Panc1 (cell line): ENCODE measurements around the gene SLC9A4.

Experiments used
- SIN3A ChIP-seq: IDR thresholded peaks from 2 replicates; pipeline ENCODE4 v1.6.1; 2012; ENCODE audit warnings: low read depth, mild to moderate bottlenecking, low read length, moderate library complexity, borderline replicate concordance; ENCODE audit not compliant: insufficient read depth
- TF ChIP-seq, protein P1 (sequence below): fragments of 450-650 bp; IDR thresholded peaks from 2 replicates; pipeline ENCODE4 v1.5.1; 2017; ENCODE audit warnings: mild to moderate bottlenecking

GRCh38 chr2:102489646-102490045, 16.6 kb downstream of the SLC9A4 start:
- no peak for TF ChIP-seq SIN3A
- TF ChIP-seq, protein P1, sequence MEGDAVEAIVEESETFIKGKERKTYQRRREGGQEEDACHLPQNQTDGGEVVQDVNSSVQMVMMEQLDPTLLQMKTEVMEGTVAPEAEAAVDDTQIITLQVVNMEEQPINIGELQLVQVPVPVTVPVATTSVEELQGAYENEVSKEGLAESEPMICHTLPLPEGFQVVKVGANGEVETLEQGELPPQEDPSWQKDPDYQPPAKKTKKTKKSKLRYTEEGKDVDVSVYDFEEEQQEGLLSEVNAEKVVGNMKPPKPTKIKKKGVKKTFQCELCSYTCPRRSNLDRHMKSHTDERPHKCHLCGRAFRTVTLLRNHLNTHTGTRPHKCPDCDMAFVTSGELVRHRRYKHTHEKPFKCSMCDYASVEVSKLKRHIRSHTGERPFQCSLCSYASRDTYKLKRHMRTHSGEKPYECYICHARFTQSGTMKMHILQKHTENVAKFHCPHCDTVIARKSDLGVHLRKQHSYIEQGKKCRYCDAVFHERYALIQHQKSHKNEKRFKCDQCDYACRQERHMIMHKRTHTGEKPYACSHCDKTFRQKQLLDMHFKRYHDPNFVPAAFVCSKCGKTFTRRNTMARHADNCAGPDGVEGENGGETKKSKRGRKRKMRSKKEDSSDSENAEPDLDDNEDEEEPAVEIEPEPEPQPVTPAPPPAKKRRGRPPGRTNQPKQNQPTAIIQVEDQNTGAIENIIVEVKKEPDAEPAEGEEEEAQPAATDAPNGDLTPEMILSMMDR: no peak
